RWPE1 (cell line): ENCODE results near the gene DCANP1.

Experiments
- CTCF ChIA-PET: fragments of 350-600 bp; sonication (Branson Sonifier 250); formaldehyde crosslinking; extraction: SDS; loops from one replicate; lab custom pipeline; 2021; lab: Yijun Ruan, JAX
- POLR2A ChIA-PET: fragments of 400-600 bp; formaldehyde crosslinking; extraction: SDS; loops from one replicate; lab custom pipeline; 2020; ENCODE audit warnings: antibody characterized with exemption; ENCODE audit not compliant: low non-redundant PET; lab: Yijun Ruan, JAX
- DNase-seq: peaks from one replicate; pipeline ENCODE4 v3.0.0; 2012; ENCODE audit warnings: low spot score
- H3K27ac ChIP-seq: fragments of 450-650 bp; 2 replicates; pipeline ENCODE4 v1.5.1; 2017
- TF ChIP-seq, protein P1 (sequence below): fragments of 450-650 bp; conservative IDR thresholded peaks from 2 replicates; pipeline ENCODE4 v1.5.1; 2017; ENCODE audit warnings: low read depth, mild to moderate bottlenecking

The DCANP1 gene

GRCh38 chr5:135453613-135454012 lies 6.5 kb upstream of the DCANP1 start:
- POLR2A ChIA-PET: no interaction called here
- DNase-seq: no peak
- H3K27ac ChIP-seq: no peak overlapping the region
- CTCF ChIA-PET: interaction anchor here (0.6 kb wide), 1 partner anchor 28 kb away, joined by 3 read pairs; no protein-coding TSS in a partner anchor
- TF ChIP-seq, protein P1, sequence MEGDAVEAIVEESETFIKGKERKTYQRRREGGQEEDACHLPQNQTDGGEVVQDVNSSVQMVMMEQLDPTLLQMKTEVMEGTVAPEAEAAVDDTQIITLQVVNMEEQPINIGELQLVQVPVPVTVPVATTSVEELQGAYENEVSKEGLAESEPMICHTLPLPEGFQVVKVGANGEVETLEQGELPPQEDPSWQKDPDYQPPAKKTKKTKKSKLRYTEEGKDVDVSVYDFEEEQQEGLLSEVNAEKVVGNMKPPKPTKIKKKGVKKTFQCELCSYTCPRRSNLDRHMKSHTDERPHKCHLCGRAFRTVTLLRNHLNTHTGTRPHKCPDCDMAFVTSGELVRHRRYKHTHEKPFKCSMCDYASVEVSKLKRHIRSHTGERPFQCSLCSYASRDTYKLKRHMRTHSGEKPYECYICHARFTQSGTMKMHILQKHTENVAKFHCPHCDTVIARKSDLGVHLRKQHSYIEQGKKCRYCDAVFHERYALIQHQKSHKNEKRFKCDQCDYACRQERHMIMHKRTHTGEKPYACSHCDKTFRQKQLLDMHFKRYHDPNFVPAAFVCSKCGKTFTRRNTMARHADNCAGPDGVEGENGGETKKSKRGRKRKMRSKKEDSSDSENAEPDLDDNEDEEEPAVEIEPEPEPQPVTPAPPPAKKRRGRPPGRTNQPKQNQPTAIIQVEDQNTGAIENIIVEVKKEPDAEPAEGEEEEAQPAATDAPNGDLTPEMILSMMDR: no peak

- CTCF ChIA-PET: no interaction called here
- DNase-seq: no peak
- no peak within 1 kb of the TSS for H3K27ac ChIP-seq
- POLR2A ChIA-PET: no interaction called here
- TF ChIP-seq, protein P1: no peak
Measured at GRCh38 chr5:135452321-135453030, 5.3 kb upstream of the DCANP1 start, which contains the start of gene TIFAB. Gene TIFAB (minus strand): TSS chr5:135452351. CDS start chr5:135449939, 2,412 bp downstream.

DNA sequence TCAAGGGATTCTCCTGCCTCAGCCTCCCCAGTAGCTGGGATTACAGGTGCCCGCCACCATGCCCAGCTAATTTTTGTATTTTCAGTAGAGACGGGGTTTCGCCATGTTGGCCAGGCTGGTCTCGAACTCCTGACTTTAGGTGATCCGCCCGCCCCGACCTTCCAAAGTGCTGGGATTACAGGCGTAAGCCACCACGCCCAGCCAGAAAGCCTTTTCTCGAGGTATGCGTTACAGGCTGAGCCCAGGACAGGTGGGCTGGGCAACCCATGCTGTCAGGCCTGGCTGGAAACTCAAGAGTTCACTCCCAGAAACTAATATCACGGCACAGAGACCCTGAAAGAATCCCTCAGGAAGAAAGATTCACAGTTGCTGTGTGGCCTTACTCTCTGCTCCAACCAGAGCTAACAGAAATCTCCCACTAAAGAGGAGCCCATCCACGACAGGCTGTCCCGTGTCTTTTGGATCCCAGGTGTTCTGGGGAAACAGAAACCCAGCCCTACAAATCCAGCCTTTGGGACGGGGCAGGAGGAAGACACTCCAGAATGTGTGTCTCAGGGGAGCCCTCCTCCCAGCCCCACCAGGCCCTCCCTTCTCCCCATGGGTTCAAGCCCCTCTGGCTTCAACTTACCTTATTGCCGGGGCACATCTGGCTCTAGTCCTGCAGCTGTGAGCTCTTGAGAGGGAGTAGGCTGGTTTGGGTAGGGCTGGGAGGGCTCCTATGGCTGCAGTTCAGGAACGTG lies 4.6 kb upstream of the DCANP1 start:
- TF ChIP-seq, protein P1: no peak
- no peak for DNase-seq
- CTCF ChIA-PET: no interaction called here
- POLR2A ChIA-PET: no interaction called here
- no peak overlapping the region for H3K27ac ChIP-seq

GRCh38 chr5:135450952-135451351 lies 3.8 kb upstream of the DCANP1 start:
- ChIA-PET POLR2A (no interaction called here), CTCF (interaction anchor here (1.5 kb wide), 1 partner anchor 15 kb away, joined by 10 read pairs; no protein-coding TSS in a partner anchor)
- H3K27ac ChIP-seq: no peak overlapping the region
- no peak for DNase-seq
- TF ChIP-seq, protein P1: no peak

DNA sequence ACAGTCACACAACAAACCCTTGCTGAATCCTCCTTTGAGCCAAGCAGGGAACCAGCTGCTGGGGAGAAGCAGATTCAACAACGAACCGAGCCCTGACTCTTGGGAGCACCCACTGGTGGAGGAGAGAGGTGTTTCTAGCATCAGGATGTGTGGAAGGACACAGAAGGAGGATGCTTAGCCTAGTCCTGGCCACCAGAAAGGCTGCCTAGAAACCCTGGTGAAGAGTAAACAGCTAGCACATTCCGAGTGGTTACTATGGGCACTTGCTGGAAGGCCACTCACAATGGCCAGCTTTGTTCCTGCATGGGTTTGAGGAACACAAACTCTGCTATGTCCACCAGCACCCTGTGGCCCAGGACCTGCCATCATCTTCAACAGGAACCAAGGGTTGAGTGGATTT lies 3.2 kb upstream of the DCANP1 start:
- ChIA-PET POLR2A (no interaction called here), CTCF (interaction anchor here (1.0 to 1.5 kb wide), 2 partner anchors 16 to 101 kb away, joined by 4 to 10 read pairs; no protein-coding TSS in a partner anchor)
- H3K27ac ChIP-seq: no peak overlapping the region

GRCh38 chr5:135449644-135450043 lies 2.5 kb upstream of the DCANP1 start:
- POLR2A ChIA-PET: no interaction called here
- CTCF ChIA-PET: interaction anchor here (0.5 to 1.5 kb wide), 3 partner anchors 16 to 103 kb away, joined by 3 to 10 read pairs (median 4); no protein-coding TSS in a partner anchor
- no peak overlapping the region for H3K27ac ChIP-seq
- TF ChIP-seq, protein P1: no peak
- no peak for DNase-seq

More for the DNA sequence above, 3.2 kb upstream of the DCANP1 start:
- TF ChIP-seq, protein P1: no peak
- DNase-seq: no peak
